BJ (cell line): Measurements from ENCODE around the gene C5AR2. TPM values are rescaled to one million over a fixed set of nuclear protein-coding genes. Genes with fewer than 3 reads are reported as not detected.
"Not testable (repeated sequence)": the region's sequence is repeated elsewhere in the genome, so short reads cannot be mapped to it uniquely, and the experiment has no call there.

Experiments used
- CTCF ChIA-PET: fragments of 350-600 bp; formaldehyde crosslinking; extraction: SDS; loops from one replicate; lab custom pipeline; 2021; ENCODE audit warnings: antibody characterized with exemption, inconsistent platforms; lab: Yijun Ruan, JAX
- POLR2A ChIA-PET: fragments of 300-600 bp; sonication (Branson Sonifier 250); formaldehyde crosslinking; extraction: SDS; loops from one replicate; lab custom pipeline; 2021; ENCODE audit warnings: antibody characterized with exemption; lab: Charles Lee
- DNase-seq: peaks from one replicate; pipeline ENCODE4 v3.0.0-alpha.2; 2011; ENCODE audit warnings: low read depth
- H3K27me3 ChIP-seq: 2 replicates; pipeline ENCODE4 v1.6.0; 2011; ENCODE audit warnings: low read length; ENCODE audit not compliant: control insufficient read depth, insufficient read depth
- H3K36me3 ChIP-seq: 2 replicates; pipeline ENCODE4 v1.5.1; 2011; ENCODE audit warnings: low read length; ENCODE audit not compliant: control insufficient read depth, insufficient read depth
- H3K4me3 ChIP-seq: 2 replicates; pipeline ENCODE4 v1.5.1; 2011; ENCODE audit warnings: low read depth, mild to moderate bottlenecking, control low read depth, low read length
- CTCF ChIP-seq: IDR thresholded peaks from 2 replicates; pipeline ENCODE4 v1.5.1; 2011; ENCODE audit warnings: low read depth, mild to moderate bottlenecking, control low read depth, inconsistent platforms, low read length, moderate library complexity; ENCODE audit not compliant: insufficient read depth
- polyA plus RNA-seq: library from polyadenylated mRNA; depleted of rRNA; stranded (reverse); fragments of >200 nt; gene quantifications from 2 replicates; pipeline ENCODE4 v1.2.3, GENCODE V29; 2011

Gene C5AR2
- polyA plus RNA-seq, 1 experiment, result not detected

GRCh38 chr19:47343194-47343802, 11.3 kb downstream of the C5AR2 start:
- H3K27me3 ChIP-seq, result no peaks in the 10 kb centered on the region
- no peak for TF ChIP-seq CTCF
- DNase-seq, result no peak
- ChIA-PET POLR2A (no interaction called here), CTCF (interaction anchor here (1.1 kb wide), 1 partner anchor 47 kb away, joined by 3 read pairs; no protein-coding TSS in a partner anchor)
- H3K4me3 ChIP-seq, result no peak overlapping the region
- no peaks in the 10 kb centered on the region for H3K36me3 ChIP-seq

GRCh38 chr19:47344425-47344824, 12.4 kb downstream of the C5AR2 start:
- ChIA-PET CTCF (interaction anchor here (1.1 to 1.8 kb wide), 2 partner anchors 11 to 39 kb away, joined by 3 to 5 read pairs; no protein-coding TSS in a partner anchor), POLR2A (interaction anchor here (0.7 kb wide), 1 partner anchor 55 kb away, joined by 3 read pairs; no protein-coding TSS in a partner anchor)
- TF ChIP-seq CTCF, result no peak
- H3K4me3 ChIP-seq, result no peak overlapping the region
- no peaks in the 10 kb centered on the region for H3K36me3 ChIP-seq
- no peaks in the 10 kb centered on the region for H3K27me3 ChIP-seq
- no peak for DNase-seq

- H3K36me3 ChIP-seq, DNase-seq, H3K4me3 ChIP-seq, H3K27me3 ChIP-seq, POLR2A ChIA-PET: not testable (repeated sequence)
- CTCF ChIA-PET, result interaction anchor here (0.7 to 1.0 kb wide), 2 partner anchors 49 to 51 kb away, joined by 3 read pairs; no protein-coding TSS in a partner anchor
Observed at GRCh38 chr19:47346024-47346423, 14.0 kb downstream of the C5AR2 start.

GRCh38 chr19:47348819-47349795, 17.1 kb downstream of the C5AR2 start, which contains the start of gene DHX34:
Gene DHX34, plus strand, starts transcription at chr19:47349315. Its CDS starts 3,716 bp downstream, at chr19:47353031.
- Histone ChIP-seq H3K4me3 (peak within 1 kb of the TSS; percentile 61), H3K27me3 (no peaks in the 10 kb centered on the region), H3K36me3 (peaks cover 8% of the 10 kb centered on the region; the same call in 1 of the 2 replicates)
- ChIA-PET POLR2A (interaction anchor here (0.6 to 0.7 kb wide), 3 partner anchors 56 to 688 kb away, joined by 3 to 20 read pairs (median 9); no protein-coding TSS in a partner anchor), CTCF (interaction anchor here (0.6 to 3.2 kb wide), 32 partner anchors 9 to 636 kb away, joined by 3 to 32 read pairs (median 5); partner anchors contain the start of genes C5AR2, MEIS3 and NOP53)
- DNase-seq, result peak; percentile 98
- peak; percentile 100 for TF ChIP-seq CTCF

GRCh38 chr19:47350630-47351029, 18.7 kb downstream of the C5AR2 start:
- no peak overlapping the region for H3K4me3 ChIP-seq
- ChIA-PET POLR2A (interaction anchor here (0.5 kb wide), 1 partner anchor 40 kb away, joined by 3 read pairs; no protein-coding TSS in a partner anchor), CTCF (interaction anchor here (0.6 to 3.2 kb wide), 7 partner anchors 14 to 271 kb away, joined by 3 to 32 read pairs (median 7); partner anchors contain the start of gene C5AR2)
- no peak for TF ChIP-seq CTCF
- no peaks in the 10 kb centered on the region for H3K27me3 ChIP-seq
- no peak for DNase-seq
- peaks cover 15% of the 10 kb centered on the region for H3K36me3 ChIP-seq
